Astrocyte (in vitro differentiated cells and primary cell): ENCODE results near the gene SON. TPM values are rescaled to one million over a fixed set of nuclear protein-coding genes. Genes with fewer than 3 reads are reported as not detected.

Experiments used
- DNase-seq: peaks from one replicate; pipeline ENCODE4 v3.0.0-alpha.2; 2010; ENCODE audit warnings: low read depth
- FAIRE-seq: peaks from 2 replicates; lab custom pipeline; 2011; peaks lifted over from hg19 to GRCh38; lab: Jason Lieb, UNC
- H2AFZ ChIP-seq: 2 replicates; pipeline ENCODE4 v1.6.0; 2012; ENCODE audit warnings: low read depth, low read length, inconsistent platforms
- H3K27ac ChIP-seq: 2 replicates; pipeline ENCODE4 v1.5.1; 2011; ENCODE audit warnings: low read depth, low read length, inconsistent platforms
- H3K27me3 ChIP-seq: 2 replicates; pipeline ENCODE4 v1.6.0; 2011; ENCODE audit warnings: low read length, inconsistent platforms; ENCODE audit not compliant: insufficient read depth
- H3K36me3 ChIP-seq: 2 replicates; pipeline ENCODE4 v1.5.1; 2011; ENCODE audit warnings: low read length, inconsistent platforms; ENCODE audit not compliant: insufficient read depth
- H3K4me1 ChIP-seq: 2 replicates; pipeline ENCODE4 v1.5.1; 2011; ENCODE audit warnings: low read length, inconsistent platforms; ENCODE audit not compliant: insufficient read depth
- H3K4me2 ChIP-seq: 2 replicates; pipeline ENCODE4 v1.6.0; 2012; ENCODE audit warnings: low read length, inconsistent platforms
- H3K4me3 ChIP-seq: 2 replicates; pipeline ENCODE4 v1.5.1; 2011; ENCODE audit warnings: low read depth, mild to moderate bottlenecking, low read length, inconsistent platforms; ENCODE audit not compliant: insufficient read depth
- H3K79me2 ChIP-seq: 2 replicates; pipeline ENCODE4 v1.6.0; 2012; ENCODE audit warnings: mild to moderate bottlenecking, low read length, inconsistent platforms; ENCODE audit not compliant: insufficient read depth
- H3K9ac ChIP-seq: 2 replicates; pipeline ENCODE4 v1.6.0; 2012; ENCODE audit warnings: mild to moderate bottlenecking, low read length, inconsistent platforms
- H3K9me3 ChIP-seq: 2 replicates; pipeline ENCODE4 v1.5.1; 2012; ENCODE audit warnings: low read depth, mild to moderate bottlenecking, low read length, inconsistent platforms; ENCODE audit not compliant: insufficient read depth
- H4K20me1 ChIP-seq: 2 replicates; pipeline ENCODE4 v1.6.0; 2012; ENCODE audit warnings: low read length, inconsistent platforms; ENCODE audit not compliant: insufficient read depth
- H3K27ac Mint-ChIP-seq: one replicate; pipeline ENCODE4 v1.8.0; 2021; ENCODE audit warnings: mild to moderate bottlenecking, mixed read lengths; ENCODE audit not compliant: unreplicated experiment
- H3K27me3 Mint-ChIP-seq: one replicate; pipeline ENCODE4 v1.8.0; 2021; ENCODE audit warnings: low read depth, mixed read lengths; ENCODE audit not compliant: unreplicated experiment
- H3K36me3 Mint-ChIP-seq: one replicate; pipeline ENCODE4 v1.8.0; 2021; ENCODE audit warnings: low read depth, mixed read lengths; ENCODE audit not compliant: unreplicated experiment
- H3K4me1 Mint-ChIP-seq: one replicate; pipeline ENCODE4 v1.8.0; 2021; ENCODE audit warnings: low read depth, mixed read lengths; ENCODE audit not compliant: unreplicated experiment
- H3K4me3 Mint-ChIP-seq: one replicate; pipeline ENCODE4 v1.8.0; 2021; ENCODE audit warnings: mild to moderate bottlenecking, moderate library complexity, mixed read lengths; ENCODE audit not compliant: unreplicated experiment
- H3K9me3 Mint-ChIP-seq: one replicate; pipeline ENCODE4 v1.8.0; 2021; ENCODE audit warnings: mild to moderate bottlenecking, mixed read lengths; ENCODE audit not compliant: unreplicated experiment
- CTCF ChIP-seq: IDR thresholded peaks from 2 replicates; pipeline ENCODE4 v1.5.1; 2011; ENCODE audit warnings: low read depth, mild to moderate bottlenecking, inconsistent platforms, low read length, moderate library complexity; ENCODE audit not compliant: insufficient read depth
- EZH2 ChIP-seq: IDR thresholded peaks from 2 replicates; pipeline ENCODE4 v1.6.1; 2012; ENCODE audit warnings: mild to moderate bottlenecking, low read length, inconsistent platforms; ENCODE audit not compliant: insufficient read depth
- total RNA-seq: library from RNA; stranded (reverse); gene quantifications from 2 replicates; pipeline ENCODE4 v1.2.1, GENCODE V29; 2021

SON gene
- total RNA-seq, 1 donor from 2014 or later: 290 TPM

GRCh38 chr21:33566514-33566913 lies 23.7 kb downstream of the SON start:
- Histone ChIP-seq H3K27ac (no peak overlapping the region), H2AFZ (no peak overlapping the region), H3K9ac (no peak overlapping the region), H3K9me3 (no peaks in the 10 kb centered on the region), H3K36me3 (peaks cover 51% of the 10 kb centered on the region), H3K4me2 (no peak overlapping the region), H3K4me3 (no peak overlapping the region), H4K20me1 (peaks cover 38% of the 10 kb centered on the region), H3K4me1 (no peaks in the 10 kb centered on the region), H3K79me2 (peaks cover 88% of the 10 kb centered on the region), H3K27me3 (no peaks in the 10 kb centered on the region)
- Mint-ChIP-seq H3K27ac (no peak overlapping the region), H3K4me1 (peaks cover 4% of the 10 kb centered on the region), H3K4me3 (no peak overlapping the region), H3K9me3 (no peaks in the 10 kb centered on the region), H3K27me3 (no peaks in the 10 kb centered on the region), H3K36me3 (peaks cover 10% of the 10 kb centered on the region)
- FAIRE-seq (no peak), DNase-seq (peak; percentile 28)
- TF ChIP-seq CTCF: no peak
- TF ChIP-seq EZH2: no peak

GRCh38 chr21:33567914-33568313 lies 25.1 kb downstream of the SON start:
- H3K79me2 ChIP-seq: peaks cover 85% of the 10 kb centered on the region
- H4K20me1 ChIP-seq: peaks cover 42% of the 10 kb centered on the region
- H3K9me3 Mint-ChIP-seq: no peaks in the 10 kb centered on the region
- H3K27me3 Mint-ChIP-seq: no peaks in the 10 kb centered on the region
- H3K36me3 Mint-ChIP-seq: peaks cover 11% of the 10 kb centered on the region
- no peak overlapping the region for H2AFZ ChIP-seq
- H3K4me1 Mint-ChIP-seq: peaks cover 4% of the 10 kb centered on the region
- peaks cover 54% of the 10 kb centered on the region for H3K36me3 ChIP-seq
- H3K27ac Mint-ChIP-seq: peak overlapping the region; percentile 85
- no peaks in the 10 kb centered on the region for H3K9me3 ChIP-seq
- H3K4me3 ChIP-seq: no peak overlapping the region
- no peaks in the 10 kb centered on the region for H3K4me1 ChIP-seq
- H3K4me2 ChIP-seq: no peak overlapping the region
- TF ChIP-seq EZH2: no peak
- no peak for TF ChIP-seq CTCF
- no peaks in the 10 kb centered on the region for H3K27me3 ChIP-seq
- H3K27ac ChIP-seq: no peak overlapping the region
- no peak for DNase-seq
- no peak for FAIRE-seq
- H3K9ac ChIP-seq: no peak overlapping the region
- H3K4me3 Mint-ChIP-seq: no peak overlapping the region

GRCh38 chr21:33568448-33568847 lies 25.6 kb downstream of the SON start:
- H3K27ac ChIP-seq: no peak overlapping the region
- Mint-ChIP-seq H3K27me3 (no peaks in the 10 kb centered on the region), H3K36me3 (peaks cover 14% of the 10 kb centered on the region), H3K9me3 (no peaks in the 10 kb centered on the region), H3K4me3 (no peak overlapping the region), H3K4me1 (peaks cover 4% of the 10 kb centered on the region), H3K27ac (peak overlapping the region; percentile 47)
- H3K9ac ChIP-seq: no peak overlapping the region
- FAIRE-seq (no peak), DNase-seq (no peak)
- H3K9me3 ChIP-seq: no peaks in the 10 kb centered on the region
- H3K4me1 ChIP-seq: no peaks in the 10 kb centered on the region
- peaks cover 54% of the 10 kb centered on the region for H3K36me3 ChIP-seq
- H3K4me2 ChIP-seq: no peak overlapping the region
- H3K27me3 ChIP-seq: no peaks in the 10 kb centered on the region
- H2AFZ ChIP-seq: no peak overlapping the region
- peaks cover 81% of the 10 kb centered on the region for H3K79me2 ChIP-seq
- TF ChIP-seq CTCF (no peak), EZH2 (no peak)
- H3K4me3 ChIP-seq: no peak overlapping the region
- peaks cover 43% of the 10 kb centered on the region for H4K20me1 ChIP-seq
